ENCODE data around the gene DHX34.
A peak's percentile ranks its signal among the peaks of the same experiment; 100 is the strongest.

DHX34 gene

DNA sequence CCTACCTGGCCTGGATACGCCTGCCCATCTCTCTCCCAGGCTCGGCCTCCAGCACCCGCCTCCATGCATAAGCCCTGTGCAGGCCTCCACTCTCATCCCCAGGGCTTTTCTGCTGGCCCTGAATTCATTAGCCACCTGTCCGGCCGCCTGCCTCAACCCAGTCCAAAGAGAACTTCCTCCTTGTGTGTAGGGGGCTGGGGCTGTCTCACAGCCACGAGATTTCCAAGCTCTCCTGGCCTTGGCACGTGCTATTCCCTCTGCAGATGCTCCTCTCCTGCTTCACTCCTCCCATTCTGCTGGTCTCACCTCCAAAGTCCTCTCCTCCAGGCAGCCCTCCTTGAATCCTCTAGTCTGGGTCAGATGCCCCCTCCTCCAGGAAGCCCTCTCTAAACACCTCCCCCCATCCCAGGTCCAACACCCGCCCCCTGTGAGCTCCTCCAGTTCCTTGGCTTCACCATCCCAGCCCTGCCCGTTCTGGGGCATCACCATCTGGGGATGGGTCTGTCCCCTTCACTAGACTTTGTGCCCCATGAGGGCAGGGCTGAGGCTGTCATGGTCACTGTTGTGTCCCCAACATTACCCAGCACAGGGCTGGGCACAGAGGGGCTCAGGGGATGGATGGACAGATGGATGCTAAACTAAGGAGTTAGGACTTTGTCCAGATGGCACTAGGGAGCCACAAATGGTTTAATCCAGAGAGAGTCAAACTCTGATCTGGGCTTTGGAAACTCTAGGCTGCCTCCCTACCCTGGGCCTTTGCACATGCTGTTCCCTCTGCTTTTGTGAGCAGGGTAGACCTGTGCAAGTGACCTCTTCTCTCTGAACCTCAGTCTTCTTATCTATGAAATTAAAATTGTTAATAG, 55.5 kb downstream of the DHX34 start:
- no peaks in the 10 kb centered on the region for H3K4me1 ChIP-seq
- H3K4me2 ChIP-seq (ENCODE audit: low read length): no peak overlapping the region
- peaks cover 4% of the 10 kb centered on the region for H3K27me3 ChIP-seq (ENCODE audit: control insufficient read depth, insufficient read depth, low read length)
- no peak overlapping the region for H2AFZ ChIP-seq
- TF ChIP-seq, protein P1, sequence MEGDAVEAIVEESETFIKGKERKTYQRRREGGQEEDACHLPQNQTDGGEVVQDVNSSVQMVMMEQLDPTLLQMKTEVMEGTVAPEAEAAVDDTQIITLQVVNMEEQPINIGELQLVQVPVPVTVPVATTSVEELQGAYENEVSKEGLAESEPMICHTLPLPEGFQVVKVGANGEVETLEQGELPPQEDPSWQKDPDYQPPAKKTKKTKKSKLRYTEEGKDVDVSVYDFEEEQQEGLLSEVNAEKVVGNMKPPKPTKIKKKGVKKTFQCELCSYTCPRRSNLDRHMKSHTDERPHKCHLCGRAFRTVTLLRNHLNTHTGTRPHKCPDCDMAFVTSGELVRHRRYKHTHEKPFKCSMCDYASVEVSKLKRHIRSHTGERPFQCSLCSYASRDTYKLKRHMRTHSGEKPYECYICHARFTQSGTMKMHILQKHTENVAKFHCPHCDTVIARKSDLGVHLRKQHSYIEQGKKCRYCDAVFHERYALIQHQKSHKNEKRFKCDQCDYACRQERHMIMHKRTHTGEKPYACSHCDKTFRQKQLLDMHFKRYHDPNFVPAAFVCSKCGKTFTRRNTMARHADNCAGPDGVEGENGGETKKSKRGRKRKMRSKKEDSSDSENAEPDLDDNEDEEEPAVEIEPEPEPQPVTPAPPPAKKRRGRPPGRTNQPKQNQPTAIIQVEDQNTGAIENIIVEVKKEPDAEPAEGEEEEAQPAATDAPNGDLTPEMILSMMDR (IDR thresholded peaks at IDR 0.05): no peak
- H3K9me3 ChIP-seq (ENCODE audit: control insufficient read depth, low read length): no peaks in the 10 kb centered on the region
- H3K27ac ChIP-seq: no peak overlapping the region
- no peaks in the 10 kb centered on the region for H3K79me2 ChIP-seq
- H3K4me3 ChIP-seq (ENCODE audit: low read depth, low read length): no peak overlapping the region
- no peaks in the 10 kb centered on the region for H3K36me3 ChIP-seq (ENCODE audit: control insufficient read depth, insufficient read depth, low read length)
- H3K9ac ChIP-seq: no peak overlapping the region

DNA sequence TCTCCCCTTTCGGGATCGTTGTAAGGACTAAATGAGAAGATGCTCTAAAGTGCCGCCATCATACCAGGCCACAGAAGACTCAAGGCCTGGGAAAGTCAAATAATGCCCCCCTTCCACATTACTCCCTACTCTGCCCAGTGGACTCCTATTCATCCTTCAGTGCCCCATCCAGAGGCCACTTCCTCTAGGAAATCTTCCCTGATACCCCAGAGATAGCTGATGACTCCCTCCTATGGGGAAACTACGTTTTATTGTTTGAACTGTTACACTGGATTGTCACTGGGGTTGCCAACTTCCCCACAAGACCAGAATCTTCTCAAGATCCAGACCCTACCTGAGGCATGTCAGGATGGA, 56.1 kb downstream of the DHX34 start:
- Histone ChIP-seq H3K4me3 (ENCODE audit: low read depth, low read length) (no peak overlapping the region), H3K27ac (no peak overlapping the region), H2AFZ (no peak overlapping the region), H3K79me2 (no peaks in the 10 kb centered on the region), H3K4me1 (no peaks in the 10 kb centered on the region), H3K27me3 (ENCODE audit: control insufficient read depth, insufficient read depth, low read length) (peaks cover 4% of the 10 kb centered on the region), H3K36me3 (ENCODE audit: control insufficient read depth, insufficient read depth, low read length) (no peaks in the 10 kb centered on the region), H3K9me3 (ENCODE audit: control insufficient read depth, low read length) (no peaks in the 10 kb centered on the region), H3K9ac (no peak overlapping the region), H3K4me2 (ENCODE audit: low read length) (no peak overlapping the region)
- TF ChIP-seq, protein P1 (IDR thresholded peaks at IDR 0.05): no peak

DNA sequence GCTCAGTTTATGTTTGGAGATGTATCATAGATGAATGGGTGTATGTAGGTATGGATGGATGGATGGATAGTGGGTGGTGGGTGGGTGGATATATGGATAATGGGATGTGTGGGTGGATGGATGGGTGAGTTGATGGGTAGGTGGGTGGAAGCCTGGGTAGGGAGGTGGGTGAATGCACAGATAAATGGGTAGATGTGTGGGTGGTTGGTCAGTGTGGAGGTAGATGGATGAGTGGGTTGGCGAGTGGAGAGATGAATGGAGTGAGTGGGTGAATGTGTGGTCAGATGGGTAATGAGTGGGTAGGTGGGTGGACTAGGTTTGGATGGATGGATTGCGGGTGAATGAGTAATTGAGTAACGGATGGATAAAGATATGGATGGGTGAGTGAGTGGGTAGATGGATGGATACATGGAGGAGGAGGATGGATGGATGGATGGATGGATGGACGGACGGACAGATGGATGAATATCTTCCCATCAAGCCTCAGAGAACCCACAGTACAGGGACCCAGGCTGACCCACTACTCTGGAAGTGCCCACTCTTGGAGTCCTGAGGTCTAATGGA, 56.8 kb downstream of the DHX34 start:
- Histone ChIP-seq H3K27ac (no peak overlapping the region), H3K4me1 (no peaks in the 10 kb centered on the region), H3K9ac (no peak overlapping the region), H3K4me3 (ENCODE audit: low read depth, low read length) (no peak overlapping the region), H3K4me2 (ENCODE audit: low read length) (no peak overlapping the region), H3K36me3 (ENCODE audit: control insufficient read depth, insufficient read depth, low read length) (no peaks in the 10 kb centered on the region), H2AFZ (no peak overlapping the region), H3K9me3 (ENCODE audit: control insufficient read depth, low read length) (no peaks in the 10 kb centered on the region), H3K27me3 (ENCODE audit: control insufficient read depth, insufficient read depth, low read length) (peaks cover 4% of the 10 kb centered on the region), H3K79me2 (no peaks in the 10 kb centered on the region)
- TF ChIP-seq, protein P1 (IDR thresholded peaks at IDR 0.05): no peak

DNA sequence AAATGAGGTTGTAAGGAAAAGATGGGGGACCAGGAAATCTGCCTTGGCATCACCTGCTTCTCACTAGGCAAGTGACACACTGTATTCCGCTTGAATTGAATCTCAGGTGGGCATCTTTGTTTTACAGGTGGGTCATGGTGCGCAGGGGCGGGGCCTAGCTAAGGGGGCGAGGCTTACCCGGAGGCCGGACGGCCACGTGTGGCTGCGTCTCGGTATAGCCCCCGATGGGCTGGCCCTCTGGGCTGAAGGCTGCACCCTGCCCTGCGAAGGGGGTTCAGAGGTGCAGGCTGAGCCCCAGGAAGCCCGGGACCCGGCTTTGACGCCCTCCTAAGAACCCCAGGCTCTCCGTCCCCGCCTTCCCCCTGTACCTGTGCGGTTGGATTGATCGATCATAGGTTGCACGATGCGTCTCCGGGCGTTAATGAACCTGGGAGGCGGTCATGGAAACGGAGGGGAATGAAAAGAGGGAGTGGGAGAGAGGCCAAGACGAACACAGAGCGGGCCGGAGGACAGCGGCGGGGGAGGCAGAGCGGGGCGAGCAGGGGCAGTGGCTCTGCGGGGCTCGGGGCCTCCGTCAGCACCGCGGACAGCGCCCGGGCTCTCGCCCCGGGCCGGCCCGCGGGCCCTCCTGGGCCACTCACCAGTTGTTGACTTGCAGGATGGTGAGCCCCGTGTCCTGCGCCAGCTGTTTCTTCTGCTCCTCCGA, 57.7 kb downstream of the DHX34 start:
- no peak overlapping the region for H3K4me3 ChIP-seq (ENCODE audit: low read depth, low read length)
- H3K9me3 ChIP-seq (ENCODE audit: control insufficient read depth, low read length): no peaks in the 10 kb centered on the region
- no peaks in the 10 kb centered on the region for H3K4me1 ChIP-seq
- peaks cover 4% of the 10 kb centered on the region for H3K27me3 ChIP-seq (ENCODE audit: control insufficient read depth, insufficient read depth, low read length)
- H3K4me2 ChIP-seq (ENCODE audit: low read length): no peak overlapping the region
- no peaks in the 10 kb centered on the region for H3K79me2 ChIP-seq
- no peaks in the 10 kb centered on the region for H3K36me3 ChIP-seq (ENCODE audit: control insufficient read depth, insufficient read depth, low read length)
- no peak overlapping the region for H3K9ac ChIP-seq
- TF ChIP-seq, protein P1 (IDR thresholded peaks at IDR 0.05): no peak
- peak overlapping the region; percentile 66 for H2AFZ ChIP-seq
- H3K27ac ChIP-seq: no peak overlapping the region
